Lower leg skin (tissue), 4 donors: ENCODE data around the gene COL15A1. TPM values are rescaled to one million over a fixed set of nuclear protein-coding genes. Genes with fewer than 3 reads are reported as not detected.

Experiments
- DNase-seq, 2 donors: peaks; one replicate each; pipeline ENCODE4 v3.0.0-alpha.2; 2019; ENCODE audit warnings: low spot score in 2 of 2
- H3K4me3 ChIP-seq: fragments of 200-600 bp; sonication (generic); 2 replicates; pipeline ENCODE4 v1.5.1; 2017; ENCODE audit warnings: mild to moderate bottlenecking, low read depth; ENCODE audit not compliant: poor library complexity, severe bottlenecking
- POLR2A ChIP-seq, 2 donors: fragments of 450-650 bp; IDR thresholded peaks; one replicate each; pipeline ENCODE4 v1.6.1; 2016 to 2017; ENCODE audit warnings: antibody characterized with exemption in 2 of 2, mild to moderate bottlenecking in 1 of 2, moderate library complexity in 1 of 2
- WGBS, 2 donors: methylation state at CpG; one replicate each; pipeline ENCODE4 v1.1.5; 2018; 5-methylcytosine and 5-hydroxymethylcytosine counted together
- intact Hi-C: fragments of 100-400 bp; cut with DNase I; formaldehyde crosslinking; loops from one replicate; pipeline ENCODE4 v1.15.0; 2023; ENCODE audit warnings: low total_unique reads
- total RNA-seq, 4 donors: library from RNA; depleted of rRNA; stranded (reverse); fragments of >200 nt; gene quantifications; one replicate each; pipeline ENCODE4 v1.1.0, GENCODE V29; 2016
- TF ChIP-seq, protein P1 (sequence below), 3 donors: fragments of 450-650 bp; IDR thresholded peaks; one replicate each; pipeline ENCODE4 v1.5.1; 2016; ENCODE audit warnings: antibody characterized with exemption in 3 of 3, mild to moderate bottlenecking in 3 of 3, moderate library complexity in 2 of 3

The COL15A1 gene
- total RNA-seq, 4 donors from 2014 or later: 2.3 to 14.1 (median 8.3) TPM

GRCh38 chr9:99039505-99040182, 95.9 kb downstream of the COL15A1 start:
- no peak for DNase-seq
- 58 to 88% methylated on average over 2 of the region's 2 CpGs for WGBS, 2 donors
- intact Hi-C loops: no loop called here
- TF ChIP-seq, protein P1, sequence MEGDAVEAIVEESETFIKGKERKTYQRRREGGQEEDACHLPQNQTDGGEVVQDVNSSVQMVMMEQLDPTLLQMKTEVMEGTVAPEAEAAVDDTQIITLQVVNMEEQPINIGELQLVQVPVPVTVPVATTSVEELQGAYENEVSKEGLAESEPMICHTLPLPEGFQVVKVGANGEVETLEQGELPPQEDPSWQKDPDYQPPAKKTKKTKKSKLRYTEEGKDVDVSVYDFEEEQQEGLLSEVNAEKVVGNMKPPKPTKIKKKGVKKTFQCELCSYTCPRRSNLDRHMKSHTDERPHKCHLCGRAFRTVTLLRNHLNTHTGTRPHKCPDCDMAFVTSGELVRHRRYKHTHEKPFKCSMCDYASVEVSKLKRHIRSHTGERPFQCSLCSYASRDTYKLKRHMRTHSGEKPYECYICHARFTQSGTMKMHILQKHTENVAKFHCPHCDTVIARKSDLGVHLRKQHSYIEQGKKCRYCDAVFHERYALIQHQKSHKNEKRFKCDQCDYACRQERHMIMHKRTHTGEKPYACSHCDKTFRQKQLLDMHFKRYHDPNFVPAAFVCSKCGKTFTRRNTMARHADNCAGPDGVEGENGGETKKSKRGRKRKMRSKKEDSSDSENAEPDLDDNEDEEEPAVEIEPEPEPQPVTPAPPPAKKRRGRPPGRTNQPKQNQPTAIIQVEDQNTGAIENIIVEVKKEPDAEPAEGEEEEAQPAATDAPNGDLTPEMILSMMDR (IDR thresholded peaks at IDR 0.05): no peak
- no peak for TF ChIP-seq POLR2A (IDR thresholded peaks at IDR 0.05)
- no peak overlapping the region for H3K4me3 ChIP-seq

- TF ChIP-seq, protein P1 (IDR thresholded peaks at IDR 0.05): no peak
- no peak for TF ChIP-seq POLR2A (IDR thresholded peaks at IDR 0.05)
- no peak overlapping the region for H3K4me3 ChIP-seq
- WGBS, 2 donors: 83 to 87% methylated on average over 10 of the region's 10 CpGs
- intact Hi-C loops: no loop called here
- no peak for DNase-seq
Observed at GRCh38 chr9:99040251-99040900, 96.7 kb downstream of the COL15A1 start.

DNA sequence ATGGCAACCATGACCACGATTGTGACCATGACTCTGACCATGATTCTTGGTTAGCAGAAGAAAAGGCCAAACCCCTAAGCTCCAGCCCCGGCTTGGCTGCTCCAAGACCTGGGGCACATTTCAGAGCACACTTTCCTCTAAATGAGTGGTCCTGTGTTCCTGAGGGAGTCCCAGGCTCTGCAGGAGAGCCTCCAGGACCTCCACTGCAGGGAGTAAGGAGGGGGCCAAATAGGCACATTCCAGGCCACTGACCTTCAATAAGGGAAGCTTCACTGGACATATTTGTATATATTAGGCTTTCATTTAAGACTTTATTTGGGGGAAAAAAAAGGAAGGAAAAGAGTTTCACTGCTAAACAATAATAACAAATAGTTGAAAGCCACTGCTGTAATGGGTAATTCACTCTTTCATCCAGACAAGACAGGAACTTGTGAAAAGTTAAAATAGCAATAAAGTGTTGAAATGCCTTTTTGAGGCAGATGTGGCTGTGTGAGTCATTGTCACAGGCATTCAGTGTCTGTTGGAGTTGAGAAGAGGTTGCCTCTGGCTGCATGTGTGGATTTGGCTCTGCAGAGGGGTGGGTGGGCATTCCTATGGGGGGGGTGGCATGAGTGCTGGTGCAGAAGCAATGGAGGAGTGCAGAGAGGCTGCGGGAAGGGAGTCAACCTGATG, 97.3 kb downstream of the COL15A1 start:
- DNase-seq: peak in 1 of 2 donors; percentile 58
- TF ChIP-seq POLR2A (IDR thresholded peaks at IDR 0.05): no peak
- TF ChIP-seq, protein P1 (IDR thresholded peaks at IDR 0.05): no peak
- intact Hi-C loops: no loop called here
- H3K4me3 ChIP-seq: no peak overlapping the region
- WGBS, 2 donors: 58 to 59% methylated on average over 3 of the region's 3 CpGs

GRCh38 chr9:99041618-99042017, 97.9 kb downstream of the COL15A1 start:
- H3K4me3 ChIP-seq: no peak overlapping the region
- TF ChIP-seq, protein P1 (IDR thresholded peaks at IDR 0.05): no peak
- no peak for TF ChIP-seq POLR2A (IDR thresholded peaks at IDR 0.05)
- no peak for DNase-seq
- 83 to 88% methylated on average over 4 of the region's 4 CpGs for WGBS, 2 donors
- intact Hi-C loops: no loop called here

DNA sequence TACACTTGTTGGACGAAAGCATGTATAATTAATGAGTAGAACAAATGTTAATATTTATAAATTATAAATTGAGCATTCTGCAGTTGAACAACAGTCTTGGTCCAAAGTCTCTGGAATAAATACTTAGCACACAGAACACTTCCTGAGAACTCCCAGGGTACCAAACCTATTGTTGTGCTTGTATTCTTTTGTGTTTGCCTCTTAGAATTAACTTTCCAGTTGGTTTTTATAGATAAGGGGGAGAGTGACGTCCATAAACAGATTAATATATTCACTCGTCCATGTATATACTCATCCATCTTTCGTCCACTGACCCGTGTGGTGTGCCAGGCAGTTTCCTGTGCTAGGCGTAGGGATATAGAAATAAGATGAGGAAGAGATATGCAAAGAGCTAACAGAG, 98.9 kb downstream of the COL15A1 start:
- TF ChIP-seq, protein P1 (IDR thresholded peaks at IDR 0.05): no peak
- H3K4me3 ChIP-seq: no peak overlapping the region
- WGBS, 2 donors: 83 to 86% methylated on average over 6 of the region's 6 CpGs

More for the DNA sequence above, 98.9 kb downstream of the COL15A1 start:
- intact Hi-C loops: no loop called here
- no peak for DNase-seq
